ENCODE measurements around the gene ADGRD1.

ADGRD1 gene

DNA sequence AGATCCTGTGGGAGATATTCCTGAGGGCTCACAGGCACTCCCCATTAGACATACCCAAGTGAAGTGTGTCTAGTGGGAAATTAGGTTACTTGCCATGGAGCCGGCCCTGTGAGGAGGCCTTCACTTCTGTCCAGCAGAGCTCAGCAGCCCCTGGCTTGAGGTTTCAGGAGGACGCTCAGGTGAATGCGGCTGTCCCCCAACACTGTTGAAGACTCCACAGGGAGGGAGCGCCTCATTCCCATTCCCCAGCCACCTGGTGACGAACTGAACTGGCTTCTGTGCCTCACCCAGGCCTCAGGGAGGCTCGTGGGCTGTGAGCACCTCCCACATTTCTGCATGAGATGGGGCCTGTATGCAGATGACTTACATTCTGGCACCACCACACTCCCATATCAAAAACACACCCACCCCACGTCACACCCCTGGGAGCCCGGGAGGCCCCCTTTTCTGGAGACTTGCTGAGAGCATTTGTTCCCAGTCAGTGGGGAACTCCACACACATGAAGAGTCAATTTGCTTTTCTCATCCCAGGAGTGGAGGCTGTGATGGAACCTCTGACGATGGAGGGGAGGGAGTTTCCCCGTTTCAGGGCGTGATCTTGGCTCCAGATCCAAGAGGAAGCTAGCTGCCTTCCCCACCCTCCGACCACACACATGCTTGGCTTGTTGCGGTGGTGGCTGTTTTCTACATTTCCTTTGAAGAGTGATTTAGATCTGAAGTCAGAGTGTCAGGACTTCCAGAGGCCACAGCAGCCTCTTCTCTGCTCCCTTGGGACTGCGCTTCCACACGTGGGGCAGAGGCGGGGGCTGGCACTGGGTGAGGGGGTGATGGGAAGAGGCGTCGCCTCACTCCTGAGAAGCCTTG lies 120.7 kb downstream of the ADGRD1 start:
- DNase-seq (ENCODE audit: low read depth), result no peak

GRCh38 chr12:131075194-131075593 lies 121.5 kb downstream of the ADGRD1 start:
- no peak for DNase-seq (ENCODE audit: low read depth)

- no peak for DNase-seq (ENCODE audit: low read depth)
Measured at GRCh38 chr12:131075611-131076010, 121.9 kb downstream of the ADGRD1 start.

DNA sequence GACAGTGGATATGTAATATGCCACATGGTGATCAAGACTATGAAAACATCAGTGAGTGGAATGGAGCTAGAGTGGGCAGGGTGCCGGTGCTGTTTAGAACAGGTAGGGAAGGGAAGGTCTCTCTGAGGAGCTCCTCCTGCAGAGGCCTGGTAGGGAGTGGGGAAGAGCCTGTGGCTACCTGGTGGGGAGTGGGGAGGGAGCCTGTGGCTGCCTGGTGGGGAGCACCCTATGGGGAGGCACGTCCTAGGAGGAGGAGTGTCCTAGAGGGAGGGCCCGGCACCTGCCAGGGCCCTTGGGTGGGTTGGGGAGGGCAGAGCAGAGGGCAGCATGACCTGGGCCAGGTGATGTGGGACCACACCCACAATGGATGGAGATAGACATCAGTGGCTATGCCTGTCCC lies 122.6 kb downstream of the ADGRD1 start:
- no peak for DNase-seq (ENCODE audit: low read depth)

- DNase-seq (ENCODE audit: low read depth), result no peak
Measured at GRCh38 chr12:131076791-131077747, 123.4 kb downstream of the ADGRD1 start.

DNA sequence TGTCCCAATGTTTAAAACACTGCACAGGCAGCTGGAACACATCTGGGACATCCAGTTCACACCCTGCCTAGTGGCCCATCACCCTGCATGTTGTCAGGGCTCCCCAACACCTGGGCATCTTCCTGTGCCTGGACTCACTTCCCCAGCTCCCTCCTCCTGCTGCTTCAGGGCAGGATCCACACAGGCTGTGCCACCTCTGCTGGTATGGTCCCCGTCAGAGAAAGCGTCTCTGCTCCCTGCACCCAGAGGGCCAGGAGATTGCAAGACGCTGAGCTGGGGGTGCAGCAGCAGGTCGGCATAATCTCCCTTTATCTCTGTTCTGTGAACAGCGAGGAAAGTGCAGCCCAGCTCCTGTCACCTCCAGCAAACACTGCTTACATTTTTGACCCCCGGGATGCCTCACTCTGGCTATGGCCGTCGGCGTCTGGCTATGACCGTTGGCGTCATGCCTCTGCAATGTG lies 124.3 kb downstream of the ADGRD1 start:
- no peak for DNase-seq (ENCODE audit: low read depth)

GRCh38 chr12:131082290-131083194 lies 128.8 kb downstream of the ADGRD1 start:
- DNase-seq (ENCODE audit: low read depth), result no peak

DNA sequence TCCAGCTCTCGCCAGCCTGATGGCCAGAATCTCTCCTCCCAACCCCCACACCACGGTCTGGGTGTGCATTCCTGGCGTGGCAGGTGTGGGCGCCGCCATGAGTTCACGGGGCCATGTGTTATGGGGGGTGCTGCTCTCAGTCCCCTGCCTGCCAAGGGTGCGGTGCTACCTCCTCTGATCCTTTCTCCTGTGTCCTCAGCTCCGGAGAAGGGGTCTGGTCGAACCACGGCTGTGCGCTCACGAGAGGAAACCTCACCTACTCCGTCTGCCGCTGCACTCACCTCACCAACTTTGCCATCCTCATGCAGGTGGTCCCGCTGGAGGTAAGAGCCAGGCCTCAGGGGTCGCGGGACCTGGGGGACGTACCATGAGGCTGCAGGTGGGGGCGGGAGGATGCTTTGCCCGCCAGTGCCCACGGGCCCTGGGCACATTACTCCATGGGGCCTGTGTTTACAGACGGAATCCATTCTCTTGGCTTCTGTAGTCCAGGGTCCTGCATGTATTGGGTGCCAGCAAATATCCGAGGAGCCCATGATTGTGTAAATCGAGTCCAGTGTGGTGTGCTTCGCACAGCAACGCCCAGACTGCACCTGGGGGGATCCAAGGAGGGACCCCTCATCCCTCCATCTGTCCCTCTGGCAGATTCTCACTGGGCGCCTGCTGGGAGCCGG lies 130.8 kb downstream of the ADGRD1 start:
- no peak for DNase-seq (ENCODE audit: low read depth)

GRCh38 chr12:131085125-131085815 lies 131.6 kb downstream of the ADGRD1 start:
- DNase-seq (ENCODE audit: low read depth), result no peak

GRCh38 chr12:131085816-131086591 lies 132.3 kb downstream of the ADGRD1 start:
- no peak for DNase-seq (ENCODE audit: low read depth)

GRCh38 chr12:131087302-131087818 lies 133.7 kb downstream of the ADGRD1 start:
- DNase-seq (ENCODE audit: low read depth), result no peak

DNA sequence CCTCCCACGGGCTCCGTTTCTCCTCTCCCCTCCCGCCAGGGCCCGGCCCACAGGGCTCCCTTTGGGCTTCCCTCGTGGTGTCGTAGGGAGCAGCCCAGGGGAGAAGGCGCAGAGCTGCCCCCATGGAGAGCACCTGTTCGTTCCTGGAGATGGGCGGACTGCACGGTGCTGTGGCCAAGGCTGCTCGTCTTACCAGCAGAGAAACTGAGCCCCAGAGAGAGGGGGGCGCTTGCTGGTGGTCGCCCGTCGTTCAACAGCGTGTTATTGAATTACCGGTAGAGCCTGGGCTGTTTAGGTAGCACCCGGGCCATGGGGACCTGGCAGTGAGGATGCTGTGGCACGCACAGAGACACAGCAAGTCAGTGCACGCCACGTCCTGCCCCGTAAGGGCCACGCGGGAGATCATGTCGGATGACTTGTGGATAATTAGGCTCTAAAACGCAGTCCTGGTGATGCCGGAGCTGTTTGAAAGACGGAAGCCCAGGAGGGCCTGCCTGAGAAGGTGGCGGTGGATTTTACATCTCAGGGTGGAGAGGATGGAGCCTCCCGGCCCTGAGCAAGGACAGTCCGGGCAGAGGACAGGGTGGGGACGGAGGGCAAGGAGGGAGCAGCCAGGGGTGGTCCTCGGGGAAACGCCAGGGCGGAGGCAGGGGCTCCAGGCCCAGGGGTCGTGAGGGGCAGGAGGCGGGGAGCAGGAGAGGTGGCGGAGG lies 134.4 kb downstream of the ADGRD1 start:
- no peak for DNase-seq (ENCODE audit: low read depth)

DNA sequence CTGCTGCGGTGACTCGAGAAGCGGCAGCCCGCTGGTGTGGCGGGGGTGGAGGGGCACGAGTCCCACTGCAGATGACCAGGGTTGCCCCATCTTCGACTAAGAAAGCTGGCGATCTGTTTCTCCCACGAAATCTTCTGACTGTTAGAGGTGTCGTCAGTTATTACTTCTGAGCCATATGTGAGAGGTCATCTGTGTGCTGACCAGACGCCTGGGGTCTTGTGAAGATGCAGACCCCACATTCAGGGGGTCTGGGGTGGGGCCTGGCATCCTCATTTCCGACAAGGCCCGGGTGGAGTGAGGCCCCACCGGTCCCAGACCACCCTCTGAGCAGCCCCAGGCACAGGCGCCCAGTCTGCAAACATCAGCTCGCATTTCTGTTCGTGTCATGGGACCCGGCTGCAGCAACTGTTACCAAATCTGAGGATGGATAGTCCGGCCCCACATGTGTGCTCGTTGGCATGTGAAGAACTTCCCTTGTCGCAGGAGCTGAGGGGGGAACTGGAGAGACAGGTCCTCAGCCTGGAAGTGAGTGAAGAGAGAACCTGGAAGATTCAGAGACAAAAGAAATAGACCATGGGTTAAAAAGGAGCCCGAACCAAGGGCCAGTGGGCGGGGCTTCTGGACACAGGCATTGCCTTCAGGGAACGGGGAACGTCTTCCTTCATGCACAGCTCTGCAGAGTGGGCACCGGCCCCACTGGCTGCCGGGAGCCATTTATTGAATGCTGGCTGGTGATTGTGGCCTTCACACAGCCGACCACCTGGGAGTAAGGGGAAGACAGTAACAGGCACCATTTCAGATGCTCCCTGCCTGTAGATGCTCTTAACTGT lies 135.2 kb downstream of the ADGRD1 start:
- no peak for DNase-seq (ENCODE audit: low read depth)

- no peak for DNase-seq (ENCODE audit: low read depth)
Measured at GRCh38 chr12:131089531-131090273, 136.0 kb downstream of the ADGRD1 start.

GRCh38 chr12:131090274-131091210 lies 136.8 kb downstream of the ADGRD1 start:
- no peak for DNase-seq (ENCODE audit: low read depth)

DNA sequence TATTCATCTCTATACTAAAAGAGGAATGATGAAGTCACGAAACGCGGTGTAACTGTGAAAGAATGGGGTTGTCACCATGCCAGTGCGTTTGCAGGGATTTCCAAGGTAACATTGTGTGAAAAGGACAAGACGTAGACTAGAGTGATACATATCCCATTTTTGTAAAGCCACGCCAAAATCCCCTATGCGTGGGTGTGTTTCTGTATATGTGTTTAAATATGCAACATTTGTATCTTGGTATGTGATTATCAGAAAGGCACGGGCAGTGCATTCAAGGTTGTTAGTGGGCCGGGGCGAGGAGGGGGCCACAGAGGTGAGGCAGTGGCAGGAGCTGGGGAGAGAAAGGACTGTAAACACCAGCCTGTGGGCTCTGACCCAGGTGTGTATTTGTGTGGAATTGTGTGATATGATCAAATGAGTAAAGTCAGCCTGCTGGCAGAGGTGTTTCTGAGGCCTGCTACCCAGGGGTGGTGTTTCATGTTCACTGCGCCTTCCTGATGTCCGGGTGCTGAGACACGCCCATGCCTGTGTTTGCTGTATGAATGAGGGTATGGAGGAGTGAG lies 137.8 kb downstream of the ADGRD1 start:
- no peak for DNase-seq (ENCODE audit: low read depth)
